ENCODE measurements around the gene TAS2R43. TPM values are rescaled to one million over a fixed set of nuclear protein-coding genes. Genes with fewer than 3 reads are reported as not detected.

TAS2R43 gene
- total and polyA plus RNA-seq, 10 of the 15 experiments (the other 5 are each of a cell fraction or from before 2014, with no cell fraction given), result 0.09 to 2.1 (median 0.80) TPM; not detected in 5

Small RNA genes lying within 50 kb of the gene (small RNA-seq; reads per million reads assigned to genes)
- gene AC018630.1, result not detected

Other genes with a start within 250 kb of the TAS2R43 start
Only the 7 nearest of the 15 such genes appear.
- 3.9 and 4.6 TPM in 2 replicates for gene TAS2R20, start 94.0 kb downstream of the TAS2R43 start, total RNA-seq (2014; rRNA removed)
- 3.4 and 4.1 TPM in 2 replicates for gene TAS2R20, start 94.0 kb downstream of the TAS2R43 start, total RNA-seq (2014; rRNA removed; fragmentation: Illumina TruSeq; extraction: Trizol)
- gene TAS2R20, start 94.0 kb downstream of the TAS2R43 start, total RNA-seq (2021), result 1.2 and 1.9 TPM in 2 replicates
- gene TAS2R20, start 94.0 kb downstream of the TAS2R43 start, polyA plus RNA-seq (2011; rRNA removed), result 1.8 and 2.5 TPM in 2 replicates
- gene TAS2R20, start 94.0 kb downstream of the TAS2R43 start, polyA plus RNA-seq (2014; fragmentation: Illumina TruSeq; extraction: Trizol), result 0.78 and 1.4 TPM in 2 replicates
- gene TAS2R20, start 94.0 kb downstream of the TAS2R43 start, polyA plus RNA-seq (2014; fragmentation: Nextera tagmentation; extraction: Ambion mirVana), result under 1 TPM; 0.07 to 0.19 TPM
- 0.53 and 1.2 TPM in 2 replicates for gene TAS2R20, start 94.0 kb downstream of the TAS2R43 start, polyA plus RNA-seq (2014; rRNA removed)
- under 1 TPM; 0.09 to 0.23 TPM for gene TAS2R20, start 94.0 kb downstream of the TAS2R43 start, polyA plus RNA-seq (2016; fragmentation: Nextera tagmentation; extraction: Ambion mirVana)
- gene TAS2R19, start 69.7 kb downstream of the TAS2R43 start, total RNA-seq (2014; rRNA removed), result 5.2 and 8.0 TPM in 2 replicates
- 6.9 and 8.3 TPM in 2 replicates for gene TAS2R19, start 69.7 kb downstream of the TAS2R43 start, total RNA-seq (2014; rRNA removed; fragmentation: Illumina TruSeq; extraction: Trizol)
- 1.4 and 2.7 TPM in 2 replicates for gene TAS2R19, start 69.7 kb downstream of the TAS2R43 start, total RNA-seq (2021)
- 1.6 and 1.7 TPM in 2 replicates for gene TAS2R19, start 69.7 kb downstream of the TAS2R43 start, polyA plus RNA-seq (2011; rRNA removed)
- gene TAS2R19, start 69.7 kb downstream of the TAS2R43 start, polyA plus RNA-seq (2014; fragmentation: Illumina TruSeq; extraction: Trizol), result 0.46 and 0.48 TPM in 2 replicates
- under 1 TPM; 0.16 to 0.18 TPM for gene TAS2R19, start 69.7 kb downstream of the TAS2R43 start, polyA plus RNA-seq (2014; fragmentation: Nextera tagmentation; extraction: Ambion mirVana)
- gene TAS2R19, start 69.7 kb downstream of the TAS2R43 start, polyA plus RNA-seq (2014; rRNA removed), result 0.10 and 0.32 TPM in 2 replicates
- gene TAS2R19, start 69.7 kb downstream of the TAS2R43 start, polyA plus RNA-seq (2016; fragmentation: Nextera tagmentation; extraction: Ambion mirVana), result under 1 TPM in 1 of 2 experiments, not detected in 1; 0.20 TPM
- 3.4 and 6.2 TPM in 2 replicates for gene TAS2R31, start 60.9 kb downstream of the TAS2R43 start, total RNA-seq (2014; rRNA removed)
- gene TAS2R31, start 60.9 kb downstream of the TAS2R43 start, total RNA-seq (2014; rRNA removed; fragmentation: Illumina TruSeq; extraction: Trizol), result 4.9 and 6.9 TPM in 2 replicates
- gene TAS2R31, start 60.9 kb downstream of the TAS2R43 start, total RNA-seq (2021), result 2.7 and 2.9 TPM in 2 replicates
- gene TAS2R31, start 60.9 kb downstream of the TAS2R43 start, polyA plus RNA-seq (2011; rRNA removed), result 1.2 and 2.7 TPM in 2 replicates
- gene TAS2R31, start 60.9 kb downstream of the TAS2R43 start, polyA plus RNA-seq (2014; fragmentation: Illumina TruSeq; extraction: Trizol), result 0.84 TPM in 1 of 2 replicates, not detected in the other
- gene TAS2R31, start 60.9 kb downstream of the TAS2R43 start, polyA plus RNA-seq (2014; fragmentation: Nextera tagmentation; extraction: Ambion mirVana), result under 1 TPM; 0.09 to 0.71 TPM
- gene TAS2R31, start 60.9 kb downstream of the TAS2R43 start, polyA plus RNA-seq (2014; rRNA removed), result 0.40 and 0.46 TPM in 2 replicates
- gene TAS2R31, start 60.9 kb downstream of the TAS2R43 start, polyA plus RNA-seq (2016; fragmentation: Nextera tagmentation; extraction: Ambion mirVana), result under 1 TPM; 0.33 to 0.68 TPM
- gene TAS2R46, start 30.0 kb downstream of the TAS2R43 start, total RNA-seq (2014; rRNA removed), result 2.5 and 3.8 TPM in 2 replicates
- 2.8 and 3.8 TPM in 2 replicates for gene TAS2R46, start 30.0 kb downstream of the TAS2R43 start, total RNA-seq (2014; rRNA removed; fragmentation: Illumina TruSeq; extraction: Trizol)
- 1.3 TPM in 2 replicates for gene TAS2R46, start 30.0 kb downstream of the TAS2R43 start, total RNA-seq (2021)
- gene TAS2R46, start 30.0 kb downstream of the TAS2R43 start, polyA plus RNA-seq (2011; rRNA removed), result 0.31 and 0.48 TPM in 2 replicates
- 0.07 TPM in 1 of 2 replicates, not detected in the other for gene TAS2R46, start 30.0 kb downstream of the TAS2R43 start, polyA plus RNA-seq (2014; fragmentation: Illumina TruSeq; extraction: Trizol)
- not detected for gene TAS2R46, start 30.0 kb downstream of the TAS2R43 start, polyA plus RNA-seq (2014; fragmentation: Nextera tagmentation; extraction: Ambion mirVana)
- gene TAS2R46, start 30.0 kb downstream of the TAS2R43 start, polyA plus RNA-seq (2014; rRNA removed), result 0.23 TPM in 1 of 2 replicates, not detected in the other
- under 1 TPM; 0.44 to 0.66 TPM for gene TAS2R46, start 30.0 kb downstream of the TAS2R43 start, polyA plus RNA-seq (2016; fragmentation: Nextera tagmentation; extraction: Ambion mirVana)
- gene TAS2R30, start 42.3 kb upstream of the TAS2R43 start, total RNA-seq (2014; rRNA removed), result 5.8 and 6.9 TPM in 2 replicates
- 5.9 and 7.3 TPM in 2 replicates for gene TAS2R30, start 42.3 kb upstream of the TAS2R43 start, total RNA-seq (2014; rRNA removed; fragmentation: Illumina TruSeq; extraction: Trizol)
- gene TAS2R30, start 42.3 kb upstream of the TAS2R43 start, total RNA-seq (2021), result 2.0 and 2.3 TPM in 2 replicates
- 0.54 and 1.1 TPM in 2 replicates for gene TAS2R30, start 42.3 kb upstream of the TAS2R43 start, polyA plus RNA-seq (2011; rRNA removed)
- gene TAS2R30, start 42.3 kb upstream of the TAS2R43 start, polyA plus RNA-seq (2014; fragmentation: Illumina TruSeq; extraction: Trizol), result 0.09 TPM in 1 of 2 replicates, not detected in the other
- gene TAS2R30, start 42.3 kb upstream of the TAS2R43 start, polyA plus RNA-seq (2014; fragmentation: Nextera tagmentation; extraction: Ambion mirVana), result not detected
- 0.25 TPM in 1 of 2 replicates, not detected in the other for gene TAS2R30, start 42.3 kb upstream of the TAS2R43 start, polyA plus RNA-seq (2014; rRNA removed)
- gene TAS2R30, start 42.3 kb upstream of the TAS2R43 start, polyA plus RNA-seq (2016; fragmentation: Nextera tagmentation; extraction: Ambion mirVana), result under 1 TPM; 0.09 to 0.25 TPM
- 7.7 and 8.7 TPM in 2 replicates for gene SMIM10L1, start 78.9 kb upstream of the TAS2R43 start, total RNA-seq (2014; rRNA removed)
- 7.4 and 7.6 TPM in 2 replicates for gene SMIM10L1, start 78.9 kb upstream of the TAS2R43 start, total RNA-seq (2014; rRNA removed; fragmentation: Illumina TruSeq; extraction: Trizol)
- 8.4 and 8.9 TPM in 2 replicates for gene SMIM10L1, start 78.9 kb upstream of the TAS2R43 start, total RNA-seq (2021)
- 7.0 and 11.2 TPM in 2 replicates for gene SMIM10L1, start 78.9 kb upstream of the TAS2R43 start, polyA plus RNA-seq (2011; rRNA removed)
- gene SMIM10L1, start 78.9 kb upstream of the TAS2R43 start, polyA plus RNA-seq (2014; fragmentation: Illumina TruSeq; extraction: Trizol), result 6.8 and 8.3 TPM in 2 replicates
- gene SMIM10L1, start 78.9 kb upstream of the TAS2R43 start, polyA plus RNA-seq (2014; fragmentation: Nextera tagmentation; extraction: Ambion mirVana), result 1 to 10 TPM; 3.3 to 4.4 TPM
- 9.8 and 10.5 TPM in 2 replicates for gene SMIM10L1, start 78.9 kb upstream of the TAS2R43 start, polyA plus RNA-seq (2014; rRNA removed)
- 1 to 10 TPM; 9.1 to 9.4 TPM for gene SMIM10L1, start 78.9 kb upstream of the TAS2R43 start, polyA plus RNA-seq (2016; fragmentation: Nextera tagmentation; extraction: Ambion mirVana)
- not detected in 2 replicates for gene TAS2R42, start 94.6 kb upstream of the TAS2R43 start, total RNA-seq (2014; rRNA removed)
- gene TAS2R42, start 94.6 kb upstream of the TAS2R43 start, total RNA-seq (2014; rRNA removed; fragmentation: Illumina TruSeq; extraction: Trizol), result not detected in 2 replicates
- gene TAS2R42, start 94.6 kb upstream of the TAS2R43 start, total RNA-seq (2021), result not detected in 2 replicates
- not detected in 2 replicates for gene TAS2R42, start 94.6 kb upstream of the TAS2R43 start, polyA plus RNA-seq (2011; rRNA removed)
- gene TAS2R42, start 94.6 kb upstream of the TAS2R43 start, polyA plus RNA-seq (2014; fragmentation: Illumina TruSeq; extraction: Trizol), result not detected in 2 replicates
- not detected for gene TAS2R42, start 94.6 kb upstream of the TAS2R43 start, polyA plus RNA-seq (2014; fragmentation: Nextera tagmentation; extraction: Ambion mirVana)
- gene TAS2R42, start 94.6 kb upstream of the TAS2R43 start, polyA plus RNA-seq (2014; rRNA removed), result not detected in 2 replicates
- not detected for gene TAS2R42, start 94.6 kb upstream of the TAS2R43 start, polyA plus RNA-seq (2016; fragmentation: Nextera tagmentation; extraction: Ambion mirVana)